Thyroid gland (tissue), 4 donors: ENCODE results near the gene BACH2.

Experiments
- CTCF ChIP-seq, 6 experiments: fragments of 200-600 bp in 3 of 6; fragments of 450-650 bp in 3 of 6; sonication (generic) in 3 of 6; IDR thresholded peaks; one replicate each; pipeline ENCODE4 v1.5.1; 2016 to 2019; ENCODE audit warnings: antibody characterized with exemption in 6 of 6, mild to moderate bottlenecking in 2 of 6, inconsistent platforms in 1 of 6, moderate library complexity in 1 of 6
- POLR2A ChIP-seq, 2 donors: fragments of 450-650 bp; IDR thresholded peaks; one replicate each; pipeline ENCODE4 v1.6.1; 2017; ENCODE audit warnings: antibody characterized with exemption in 2 of 2, mild to moderate bottlenecking in 2 of 2, moderate library complexity in 1 of 2

- TF ChIP-seq CTCF (IDR thresholded peaks at IDR 0.05) (no peak), POLR2A (IDR thresholded peaks at IDR 0.05) (no peak)
These were observed 296.5 kb downstream of the BACH2 start for GRCh38 chr6:89999945-90000825.
